PC-3 (cell line): Measurements from ENCODE around the gene PVR. TPM values are rescaled to one million over a fixed set of nuclear protein-coding genes. Genes with fewer than 3 reads are reported as not detected.

Experiments used
- ATAC-seq: fragments of 200-7000 bp; cut with Tn5 transposase; 2 replicates; pipeline ENCODE4 v1.9.1; 2020; ENCODE audit warnings: mild to moderate bottlenecking, moderate library complexity
- BruUV-seq: library from RNA; stranded (reverse); fragments of 400-500 nt; replicated peaks from 2 replicates; lab custom pipeline; 2021; lab: Mats Ljungman, UMichigan
- CTCF ChIA-PET: fragments of 300-600 bp; sonication (Branson Sonifier 250); formaldehyde crosslinking; loops from one replicate; lab custom pipeline; 2022; ENCODE audit warnings: antibody characterized with exemption; lab: Charles Lee
- POLR2A ChIA-PET: fragments of 300-600 bp; sonication (Branson Sonifier 250); formaldehyde crosslinking; loops from one replicate; lab custom pipeline; 2022; ENCODE audit warnings: antibody characterized with exemption; ENCODE audit not compliant: unreplicated experiment; lab: Charles Lee
- DNase-seq: peaks from one replicate; pipeline ENCODE4 v3.0.0-alpha.2; 2015
- H2AFZ ChIP-seq: fragments of 300-600 bp; sonication (generic); 2 replicates; pipeline ENCODE4 v1.6.0; 2016; ENCODE audit warnings: antibody characterized with exemption, low read length
- H3F3A ChIP-seq: fragments of 300-600 bp; sonication (generic); one replicate; pipeline ENCODE4 v1.6.0; 2017; ENCODE audit warnings: antibody characterized with exemption, low read length, control low read depth, mild to moderate bottlenecking; ENCODE audit not compliant: unreplicated experiment
- H3K27ac ChIP-seq: fragments of 300-600 bp; sonication (generic); 2 replicates; pipeline ENCODE4 v1.5.1; 2016; ENCODE audit warnings: mild to moderate bottlenecking, low read length
- H3K27me3 ChIP-seq: fragments of 300-600 bp; sonication (generic); 2 replicates; pipeline ENCODE4 v1.6.1; 2016; ENCODE audit warnings: low read length, mixed read lengths
- H3K36me3 ChIP-seq: fragments of 300-600 bp; sonication (generic); 2 replicates; pipeline ENCODE4 v1.6.1; 2016; ENCODE audit warnings: low read depth, mixed run types, low read length, mixed read lengths
- H3K4me1 ChIP-seq: fragments of 300-600 bp; sonication (generic); 2 replicates; pipeline ENCODE4 v1.5.1; 2016; ENCODE audit warnings: low read length; ENCODE audit not compliant: insufficient read depth
- H3K4me2 ChIP-seq: fragments of 300-600 bp; sonication (generic); 2 replicates; pipeline ENCODE4 v1.6.0; 2016; ENCODE audit warnings: low read length
- H3K4me3 ChIP-seq: fragments of 300-600 bp; sonication (generic); 2 replicates; pipeline ENCODE4 v1.5.1; 2016; ENCODE audit warnings: mild to moderate bottlenecking, low read length, mixed read lengths
- H3K79me2 ChIP-seq: fragments of 300-600 bp; sonication (generic); 2 replicates; pipeline ENCODE4 v1.6.1; 2017; ENCODE audit warnings: low read length, mixed read lengths
- H3K9ac ChIP-seq: fragments of 300-600 bp; sonication (generic); 2 replicates; pipeline ENCODE4 v1.6.0; 2016; ENCODE audit warnings: mild to moderate bottlenecking, low read length
- H3K9me2 ChIP-seq: fragments of 300-600 bp; sonication (generic); replicated peaks from 2 replicates; pipeline ENCODE4 v1.6.1; 2016; ENCODE audit warnings: mixed run types, low read length, mixed read lengths
- H3K9me3 ChIP-seq: fragments of 300-600 bp; sonication (generic); 2 replicates; pipeline ENCODE4 v1.6.1; 2016; ENCODE audit warnings: low read length, mixed read lengths
- H4K20me1 ChIP-seq: fragments of 300-600 bp; sonication (generic); 2 replicates; pipeline ENCODE4 v1.6.1; 2016; ENCODE audit warnings: low read length, mixed read lengths
- EZH2 ChIP-seq: fragments of 300-600 bp; sonication (generic); IDR thresholded peaks from one replicate; pipeline ENCODE4 v1.6.1; 2017; ENCODE audit warnings: antibody characterized with exemption, mild to moderate bottlenecking, low read length; ENCODE audit not compliant: unreplicated experiment
- EZH2phosphoT487 ChIP-seq: fragments of 300-600 bp; sonication (generic); IDR thresholded peaks from 2 replicates; pipeline ENCODE4 v1.6.1; 2018; ENCODE audit warnings: mild to moderate bottlenecking, antibody characterized with exemption, low read length, borderline replicate concordance
- intact Hi-C: fragments of 100-400 bp; cut with micrococcal nuclease; formaldehyde crosslinking; loops from 2 replicates; pipeline ENCODE4 v1.9.0; 2023
- total RNA-seq: library from RNA; depleted of rRNA; stranded (reverse); fragments of >200 nt; gene quantifications from 2 replicates; pipeline ENCODE4 v1.2.3, GENCODE V29; 2014
- TF ChIP-seq, protein P1 (sequence below): fragments of 300-600 bp; sonication (generic); conservative IDR thresholded peaks from 2 replicates; pipeline ENCODE4 v1.5.1; 2017; ENCODE audit warnings: antibody characterized with exemption, low read depth, mild to moderate bottlenecking, low read length

PVR gene
- total RNA-seq, 1 experiment from 2014 or later: 75.3 TPM

DNA sequence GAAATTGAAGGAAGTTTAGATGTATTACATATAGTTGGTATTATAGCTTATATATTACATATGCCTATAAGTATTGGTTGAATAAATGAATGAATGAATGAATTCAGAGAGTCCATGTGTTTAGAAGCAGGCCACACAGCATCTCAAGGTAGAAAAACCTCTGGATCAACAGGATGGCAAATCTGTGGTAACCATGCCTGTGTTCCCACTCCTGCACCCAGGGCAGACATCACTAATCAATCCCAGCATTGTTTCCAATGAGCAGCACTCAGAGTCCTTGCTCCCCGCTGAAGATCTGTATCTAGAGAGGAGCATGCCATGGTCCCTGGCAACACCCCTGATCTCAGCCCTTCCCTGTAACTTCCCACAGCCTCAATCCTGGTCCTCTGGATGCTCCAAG, 28.5 kb downstream of the PVR start:
- no peaks in the 10 kb centered on the region for H3K9me3 ChIP-seq
- no peak overlapping the region for H2AFZ ChIP-seq
- no peaks in the 10 kb centered on the region for H3F3A ChIP-seq
- ChIA-PET POLR2A (no interaction called here), CTCF (no interaction called here)
- no peaks in the 10 kb centered on the region for H3K79me2 ChIP-seq
- no peak overlapping the region for H3K4me3 ChIP-seq
- no peaks in the 10 kb centered on the region for H4K20me1 ChIP-seq
- intact Hi-C loops: no loop called here
- TF ChIP-seq EZH2 (no peak), EZH2phosphoT487 (no peak)
- TF ChIP-seq, protein P1, sequence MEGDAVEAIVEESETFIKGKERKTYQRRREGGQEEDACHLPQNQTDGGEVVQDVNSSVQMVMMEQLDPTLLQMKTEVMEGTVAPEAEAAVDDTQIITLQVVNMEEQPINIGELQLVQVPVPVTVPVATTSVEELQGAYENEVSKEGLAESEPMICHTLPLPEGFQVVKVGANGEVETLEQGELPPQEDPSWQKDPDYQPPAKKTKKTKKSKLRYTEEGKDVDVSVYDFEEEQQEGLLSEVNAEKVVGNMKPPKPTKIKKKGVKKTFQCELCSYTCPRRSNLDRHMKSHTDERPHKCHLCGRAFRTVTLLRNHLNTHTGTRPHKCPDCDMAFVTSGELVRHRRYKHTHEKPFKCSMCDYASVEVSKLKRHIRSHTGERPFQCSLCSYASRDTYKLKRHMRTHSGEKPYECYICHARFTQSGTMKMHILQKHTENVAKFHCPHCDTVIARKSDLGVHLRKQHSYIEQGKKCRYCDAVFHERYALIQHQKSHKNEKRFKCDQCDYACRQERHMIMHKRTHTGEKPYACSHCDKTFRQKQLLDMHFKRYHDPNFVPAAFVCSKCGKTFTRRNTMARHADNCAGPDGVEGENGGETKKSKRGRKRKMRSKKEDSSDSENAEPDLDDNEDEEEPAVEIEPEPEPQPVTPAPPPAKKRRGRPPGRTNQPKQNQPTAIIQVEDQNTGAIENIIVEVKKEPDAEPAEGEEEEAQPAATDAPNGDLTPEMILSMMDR: no peak
- ATAC-seq (no peak), DNase-seq (no peak)
- no peaks in the 10 kb centered on the region for H3K9me2 ChIP-seq
- no TSS peak for BruUV-seq
- no peak overlapping the region; the same call in 1 of the 2 replicates for H3K9ac ChIP-seq
- H3K27me3 ChIP-seq: no peaks in the 10 kb centered on the region
- H3K36me3 ChIP-seq: no peaks in the 10 kb centered on the region
- peaks cover 13% of the 10 kb centered on the region for H3K4me1 ChIP-seq
- H3K27ac ChIP-seq: peak overlapping the region; percentile 74; the same call in 1 of the 2 replicates
- H3K4me2 ChIP-seq: 0 out of 2 replicates have a peak overlapping the region, but pooled peaks have one; percentile 44

DNA sequence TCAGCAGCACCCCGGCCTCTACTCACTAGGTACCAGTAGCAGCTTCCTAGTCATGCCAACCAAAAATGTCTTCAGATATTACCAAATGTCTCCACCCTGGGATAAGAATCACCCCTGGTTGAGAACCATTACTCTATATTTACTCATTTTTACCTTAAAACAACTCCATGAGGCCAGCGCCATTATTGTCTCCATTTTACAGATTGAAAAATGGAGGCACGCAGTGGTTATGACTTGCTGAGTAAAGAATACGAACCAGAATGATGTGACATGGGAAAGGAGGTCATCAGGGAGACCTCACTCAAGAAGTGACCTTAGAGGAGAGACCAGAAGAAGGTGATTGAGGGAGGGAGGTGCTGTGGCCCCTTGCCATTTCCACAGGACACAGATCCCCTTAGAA, 29.8 kb downstream of the PVR start:
- Histone ChIP-seq H3K4me2 (no peak overlapping the region), H3K27ac (no peak overlapping the region), H3K79me2 (no peaks in the 10 kb centered on the region), H3K4me3 (no peak overlapping the region), H3K9me3 (no peaks in the 10 kb centered on the region), H3K9me2 (no peaks in the 10 kb centered on the region), H3F3A (no peaks in the 10 kb centered on the region), H3K4me1 (peaks cover 17% of the 10 kb centered on the region), H2AFZ (no peak overlapping the region), H4K20me1 (no peaks in the 10 kb centered on the region), H3K36me3 (no peaks in the 10 kb centered on the region), H3K27me3 (no peaks in the 10 kb centered on the region), H3K9ac (no peak overlapping the region)
- no peak for ATAC-seq
- ChIA-PET CTCF (no interaction called here), POLR2A (no interaction called here)
- TF ChIP-seq EZH2phosphoT487: no peak
- TF ChIP-seq EZH2: no peak
- TF ChIP-seq, protein P1: no peak
- no TSS peak for BruUV-seq
- DNase-seq: no peak
- intact Hi-C loops: no loop called here

DNA sequence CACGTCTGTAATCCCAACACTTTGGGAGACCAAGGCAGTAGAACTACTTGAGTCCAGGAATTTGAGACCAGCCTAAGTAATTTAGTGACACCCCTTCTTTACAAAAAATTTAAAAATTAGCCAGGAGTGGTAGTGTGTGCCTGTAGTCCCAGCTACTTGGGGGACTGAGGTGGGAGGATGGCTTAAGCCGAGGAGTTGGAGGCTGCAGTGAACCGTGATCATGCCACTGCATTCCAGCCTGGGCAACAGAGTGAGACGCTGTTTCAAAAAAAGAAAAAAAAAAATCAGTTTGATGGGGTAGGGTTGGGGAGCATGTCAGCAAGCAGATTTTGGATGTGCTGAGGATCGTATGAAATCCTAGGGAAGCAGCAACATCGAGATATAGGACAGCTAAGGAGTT, 31.8 kb downstream of the PVR start:
- H3K27ac ChIP-seq: no peak overlapping the region
- intact Hi-C loops: no loop called here
- DNase-seq (no peak), ATAC-seq (no peak)
- CTCF ChIA-PET: no interaction called here
- TF ChIP-seq EZH2phosphoT487 (no peak), EZH2 (no peak)
- TF ChIP-seq, protein P1: no peak
- no peaks in the 10 kb centered on the region for H3K79me2 ChIP-seq
- H3K27me3 ChIP-seq: no peaks in the 10 kb centered on the region
- H3K4me3 ChIP-seq: no peak overlapping the region
- no peaks in the 10 kb centered on the region for H3F3A ChIP-seq
- no peak overlapping the region for H3K4me2 ChIP-seq
- H3K9me3 ChIP-seq: no peaks in the 10 kb centered on the region
- peaks cover 17% of the 10 kb centered on the region for H3K4me1 ChIP-seq
- H3K9ac ChIP-seq: no peak overlapping the region
- BruUV-seq: no TSS peak
- H2AFZ ChIP-seq: no peak overlapping the region
- H4K20me1 ChIP-seq: no peaks in the 10 kb centered on the region
- POLR2A ChIA-PET: no interaction called here
- no peaks in the 10 kb centered on the region for H3K9me2 ChIP-seq
- no peaks in the 10 kb centered on the region for H3K36me3 ChIP-seq
